ENCODE results near the gene SLC7A1. TPM values are rescaled to one million over a fixed set of nuclear protein-coding genes. Genes with fewer than 3 reads are reported as not detected.
A peak's percentile ranks its signal among the peaks of the same experiment; 100 is the strongest.

SLC7A1 gene
- total and polyA plus RNA-seq, 2 of the 8 experiments (the other 6 are each of a cell fraction or from before 2014, with no cell fraction given) = 26.8 to 114 TPM

DNA sequence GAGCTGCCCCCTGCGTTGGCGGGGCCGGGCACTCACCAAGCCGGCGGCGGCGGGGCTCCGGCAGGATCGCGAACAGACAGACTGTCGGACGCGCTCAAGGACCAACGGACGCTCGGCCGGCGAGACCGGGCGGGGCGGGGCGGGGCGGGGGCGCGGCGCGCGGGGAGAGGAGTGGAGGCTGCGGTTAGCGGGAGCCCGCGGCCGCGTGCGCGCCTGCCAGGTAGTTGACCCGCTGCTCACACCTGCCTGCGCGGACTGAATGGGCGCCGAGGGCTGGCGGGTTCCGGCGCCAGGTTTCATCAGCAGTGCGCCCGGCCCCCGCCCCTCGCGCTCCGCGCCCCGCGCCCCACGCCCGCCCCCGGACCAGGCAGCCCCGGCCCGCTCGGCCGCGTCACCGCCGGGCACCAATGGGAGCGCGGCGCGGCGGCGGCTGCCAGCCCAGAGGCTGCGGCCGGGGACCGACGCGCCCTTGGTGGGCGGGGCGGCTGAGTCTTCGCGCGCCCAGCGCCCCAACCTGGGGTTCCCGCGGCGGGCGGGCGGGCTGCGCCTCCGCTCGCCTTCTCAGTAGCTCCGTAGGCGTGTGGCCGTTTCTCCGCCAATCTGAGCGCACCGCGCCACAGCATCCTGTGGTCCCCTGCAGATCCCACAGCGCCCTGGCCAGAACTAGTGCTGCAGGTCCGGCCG is at the start of gene SLC7A1 (continued):
- TF ChIP-seq, protein P1, sequence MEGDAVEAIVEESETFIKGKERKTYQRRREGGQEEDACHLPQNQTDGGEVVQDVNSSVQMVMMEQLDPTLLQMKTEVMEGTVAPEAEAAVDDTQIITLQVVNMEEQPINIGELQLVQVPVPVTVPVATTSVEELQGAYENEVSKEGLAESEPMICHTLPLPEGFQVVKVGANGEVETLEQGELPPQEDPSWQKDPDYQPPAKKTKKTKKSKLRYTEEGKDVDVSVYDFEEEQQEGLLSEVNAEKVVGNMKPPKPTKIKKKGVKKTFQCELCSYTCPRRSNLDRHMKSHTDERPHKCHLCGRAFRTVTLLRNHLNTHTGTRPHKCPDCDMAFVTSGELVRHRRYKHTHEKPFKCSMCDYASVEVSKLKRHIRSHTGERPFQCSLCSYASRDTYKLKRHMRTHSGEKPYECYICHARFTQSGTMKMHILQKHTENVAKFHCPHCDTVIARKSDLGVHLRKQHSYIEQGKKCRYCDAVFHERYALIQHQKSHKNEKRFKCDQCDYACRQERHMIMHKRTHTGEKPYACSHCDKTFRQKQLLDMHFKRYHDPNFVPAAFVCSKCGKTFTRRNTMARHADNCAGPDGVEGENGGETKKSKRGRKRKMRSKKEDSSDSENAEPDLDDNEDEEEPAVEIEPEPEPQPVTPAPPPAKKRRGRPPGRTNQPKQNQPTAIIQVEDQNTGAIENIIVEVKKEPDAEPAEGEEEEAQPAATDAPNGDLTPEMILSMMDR (IDR thresholded peaks at IDR 0.05; ENCODE audit: control extremely low read depth in 1 of 3, insufficient read depth in 1 of 3, low read depth in 1 of 3, low read length in 3 of 3) = 0 out of 4 replicates have a peak, but pooled peaks of 1 of the 3 experiments have one; percentile 2
- TF ChIP-seq USF2 (IDR thresholded peaks at IDR 0.05; ENCODE audit: low read length) (no peak), GTF2F1 (IDR thresholded peaks at IDR 0.05; ENCODE audit: borderline replicate concordance, low read depth, low read length) (no peak), KDM4A (IDR thresholded peaks at IDR 0.05; ENCODE audit: low read depth, low read length, severe bottlenecking) (peak; percentile 39), RAD21 (IDR thresholded peaks at IDR 0.05 in 1 of 2, conservative IDR thresholded peaks at IDR 0.05 in 1 of 2; ENCODE audit: low read depth in 2 of 2, low read length in 2 of 2) (peak in 1 of 2 experiments; percentile 20; a peak in 1 of 4 replicates), TAF7 (optimal IDR thresholded peaks at IDR 0.05; ENCODE audit: borderline replicate concordance, low read depth, low read length) (peak; percentile 57), BRCA1 (IDR thresholded peaks at IDR 0.05; ENCODE audit: low read depth, low read length) (no peak), YY1 (IDR thresholded peaks at IDR 0.05; ENCODE audit: low read depth, low read length) (no peak)

Measured in H1 (cell line).